Right lobe of liver (tissue), 6 donors: ENCODE results near the gene LTBP1. TPM values are rescaled to one million over a fixed set of nuclear protein-coding genes. Genes with fewer than 3 reads are reported as not detected.

Source experiments
- ATAC-seq, 4 donors: fragments of 200-7000 bp; cut with Tn5 transposase; one replicate each; pipeline ENCODE4 v1.9.1; 2020; ENCODE audit warnings: mild to moderate bottlenecking in 4 of 4, moderate library complexity in 4 of 4
- DNase-seq, 3 donors: peaks; one replicate each; pipeline ENCODE4 v3.0.0-alpha.2; 2020
- H3K27ac ChIP-seq, 3 donors: fragments of 200-600 bp; one replicate each; pipeline ENCODE4 v1.8.0; 2022
- H3K27me3 ChIP-seq, 2 donors: fragments of 200-600 bp; one replicate each; pipeline ENCODE4 v1.8.0; 2022
- H3K36me3 ChIP-seq, 4 donors: fragments of 200-600 bp; sonication (generic) in 1 of 4; one replicate each; pipeline versions ENCODE4 v1.5.1 to v1.8.0; 2017 to 2022; ENCODE audit warnings: control low read depth in 1 of 4
- H3K4me1 ChIP-seq, 4 donors: fragments of 200-600 bp; sonication (generic) in 1 of 4; one replicate each; pipeline versions ENCODE4 v1.5.1 to v1.8.0; 2017 to 2022; ENCODE audit warnings: control low read depth in 1 of 4
- H3K4me3 ChIP-seq, 3 donors: fragments of 200-600 bp; one replicate each; pipeline ENCODE4 v1.8.0; 2022
- H3K9me3 ChIP-seq, 4 donors: fragments of 200-600 bp; sonication (generic) in 1 of 4; one replicate each; pipeline versions ENCODE4 v1.5.1 to v1.8.0; 2017 to 2022; ENCODE audit warnings: control low read depth in 1 of 4
- POLR2A ChIP-seq: fragments of 450-650 bp; IDR thresholded peaks from one replicate; pipeline ENCODE4 v1.6.1; 2017; ENCODE audit warnings: antibody characterized with exemption, mild to moderate bottlenecking
- WGBS: methylation state at CpG from one replicate; pipeline ENCODE4 v1.1.6; 2018; ENCODE audit warnings: low coverage, low lambda C conversion rate; ENCODE audit not compliant: insufficient coverage; ENCODE audit errors: missing lambda C conversion rate; 5-methylcytosine and 5-hydroxymethylcytosine counted together
- intact Hi-C, 2 donors: fragments of 100-400 bp; cut with DNase I; formaldehyde crosslinking; loops; one replicate each; pipeline versions ENCODE4 v1.11.2 to v1.14.1; 2022
- total RNA-seq, 6 experiments: library from RNA; depleted of rRNA in 2 of 6; stranded (reverse); fragments of >200 nt in 2 of 6; fragmentation: NEBNext Ultra II Directional in 3 of 6; extraction: Animal tissue kit (Norgen Biotek cat#: 25700) in 3 of 6; gene quantifications; one replicate each; pipeline versions ENCODE4 v1.1.0 to v1.2.4, GENCODE V29; 2016 to 2023
- TF ChIP-seq, protein P1 (sequence below), 4 donors: fragments of 200-600 bp in 3 of 4; fragments of 450-650 bp in 1 of 4; IDR thresholded peaks; one replicate each; pipeline versions ENCODE4 v1.5.1 to v1.8.0; 2016 to 2022; ENCODE audit warnings: antibody characterized with exemption in 4 of 4, mild to moderate bottlenecking in 2 of 4
- donor health status: DM: no; HTN: yes; CAD: no.
- donor health status: DM: no; HTN: no; CAD: no.
- donor health status: DM: no; HTN: no; CAD: no.
- donor health status: DM: no; HTN: yes; CAD: no.
- donor health status: DM: no; HTN: yes; CAD: no.

Gene LTBP1
- total RNA-seq, 6 experiments from 2014 or later: 5.4 to 14.2 (median 9.1) TPM

DNA sequence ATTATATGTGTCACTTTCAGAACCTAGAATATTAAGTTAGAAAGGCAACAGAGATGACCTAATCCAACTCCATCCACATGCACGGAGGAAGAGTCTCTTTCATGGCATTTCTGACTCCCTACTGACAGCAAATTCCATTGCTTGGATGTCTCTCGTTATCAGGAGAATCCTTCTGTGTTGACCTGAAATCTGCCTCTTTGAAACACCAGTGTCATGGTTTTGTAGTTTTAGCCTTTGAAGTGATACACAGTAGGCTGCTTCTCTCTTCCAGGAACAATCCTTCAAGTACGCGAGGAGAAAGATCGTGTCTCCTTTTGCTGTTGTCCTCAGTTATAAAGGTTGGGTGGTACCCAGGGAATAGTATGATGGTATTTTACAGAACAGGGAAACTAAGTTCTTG is 327.8 kb downstream of the LTBP1 start:
- DNase-seq (no peak), ATAC-seq (no peak)
- Histone ChIP-seq H3K27me3 (no peaks in the 10 kb centered on the region), H3K36me3 (no peaks in the 10 kb centered on the region), H3K4me3 (no peak overlapping the region), H3K9me3 (no peaks in the 10 kb centered on the region), H3K27ac (no peak overlapping the region), H3K4me1 (no peaks in the 10 kb centered on the region)
- TF ChIP-seq, protein P1, sequence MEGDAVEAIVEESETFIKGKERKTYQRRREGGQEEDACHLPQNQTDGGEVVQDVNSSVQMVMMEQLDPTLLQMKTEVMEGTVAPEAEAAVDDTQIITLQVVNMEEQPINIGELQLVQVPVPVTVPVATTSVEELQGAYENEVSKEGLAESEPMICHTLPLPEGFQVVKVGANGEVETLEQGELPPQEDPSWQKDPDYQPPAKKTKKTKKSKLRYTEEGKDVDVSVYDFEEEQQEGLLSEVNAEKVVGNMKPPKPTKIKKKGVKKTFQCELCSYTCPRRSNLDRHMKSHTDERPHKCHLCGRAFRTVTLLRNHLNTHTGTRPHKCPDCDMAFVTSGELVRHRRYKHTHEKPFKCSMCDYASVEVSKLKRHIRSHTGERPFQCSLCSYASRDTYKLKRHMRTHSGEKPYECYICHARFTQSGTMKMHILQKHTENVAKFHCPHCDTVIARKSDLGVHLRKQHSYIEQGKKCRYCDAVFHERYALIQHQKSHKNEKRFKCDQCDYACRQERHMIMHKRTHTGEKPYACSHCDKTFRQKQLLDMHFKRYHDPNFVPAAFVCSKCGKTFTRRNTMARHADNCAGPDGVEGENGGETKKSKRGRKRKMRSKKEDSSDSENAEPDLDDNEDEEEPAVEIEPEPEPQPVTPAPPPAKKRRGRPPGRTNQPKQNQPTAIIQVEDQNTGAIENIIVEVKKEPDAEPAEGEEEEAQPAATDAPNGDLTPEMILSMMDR (IDR thresholded peaks at IDR 0.05): no peak
- TF ChIP-seq POLR2A: no peak
- intact Hi-C loops: no loop called here
- 94% methylated on average over 5 of the region's 5 CpGs for WGBS

DNA sequence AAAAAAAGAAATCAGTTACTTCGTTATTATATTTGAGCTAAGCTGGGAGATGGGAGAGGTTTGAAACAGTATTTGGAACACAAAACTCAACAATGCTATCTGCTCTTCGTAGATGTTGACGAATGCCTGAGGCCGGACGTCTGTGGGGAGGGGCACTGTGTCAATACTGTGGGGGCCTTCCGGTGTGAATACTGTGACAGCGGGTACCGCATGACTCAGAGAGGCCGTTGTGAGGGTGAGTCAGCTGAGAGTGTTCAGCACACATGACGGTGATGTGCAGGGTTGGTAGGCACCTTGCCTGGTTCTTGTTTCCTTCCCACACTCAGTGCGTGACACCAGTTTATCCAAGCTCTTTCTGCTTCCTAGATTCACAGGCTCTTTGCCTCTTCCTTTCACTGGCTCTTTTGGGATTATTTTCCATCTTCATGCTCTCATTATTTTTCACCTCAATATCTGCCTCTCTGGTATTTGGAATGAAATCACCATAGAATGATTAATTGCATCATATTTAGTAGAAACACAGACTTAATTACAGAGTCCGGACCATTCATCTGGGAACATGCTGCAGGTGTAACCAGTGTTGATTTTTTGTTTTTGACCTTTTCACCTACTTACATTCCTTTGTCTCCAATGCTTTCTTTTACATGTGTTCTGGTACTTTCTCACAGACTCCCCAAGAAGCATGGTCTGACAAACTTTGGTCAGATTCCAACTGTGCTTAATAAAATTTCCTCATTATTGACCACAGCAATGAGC is 329.1 kb downstream of the LTBP1 start:
- WGBS: 79% methylated on average over 7 of the region's 12 CpGs
- Histone ChIP-seq H3K4me1 (no peaks in the 10 kb centered on the region), H3K9me3 (no peaks in the 10 kb centered on the region), H3K27ac (no peak overlapping the region), H3K4me3 (no peak overlapping the region), H3K27me3 (no peaks in the 10 kb centered on the region), H3K36me3 (no peaks in the 10 kb centered on the region)
- DNase-seq (no peak), ATAC-seq (peak in 2 of 4 donors; percentile 40 to 71)
- intact Hi-C loops: no loop called here
- TF ChIP-seq, protein P1 (IDR thresholded peaks at IDR 0.05): no peak
- no peak for TF ChIP-seq POLR2A

DNA sequence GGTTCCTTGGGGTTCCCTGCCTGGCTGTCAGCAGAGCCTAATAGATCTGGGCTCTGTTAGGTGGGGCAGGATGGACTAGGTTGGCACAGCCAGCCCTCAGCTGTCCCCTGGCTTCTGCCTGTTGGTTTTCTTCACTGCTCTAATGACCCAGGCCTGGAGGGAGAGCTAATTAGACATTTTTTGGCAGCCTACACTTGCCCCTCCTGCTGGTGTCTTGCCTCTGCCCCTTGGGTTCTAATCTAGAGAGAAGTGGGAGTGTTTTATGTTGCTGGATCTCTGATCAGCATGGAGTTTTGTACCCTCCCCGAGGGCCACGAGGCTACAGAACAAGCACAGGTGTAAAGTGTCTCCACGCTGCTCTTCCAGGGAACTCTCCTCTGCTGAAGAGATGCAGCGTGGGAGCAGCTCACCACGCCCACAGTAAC is 330.3 kb downstream of the LTBP1 start:
- no peak for ATAC-seq
- intact Hi-C loops: no loop called here
- no peaks in the 10 kb centered on the region for H3K36me3 ChIP-seq
- H3K27ac ChIP-seq: no peak overlapping the region
- 60% methylated on average over 1 of the region's 5 CpGs for WGBS
- no peaks in the 10 kb centered on the region for H3K27me3 ChIP-seq
- H3K9me3 ChIP-seq: no peaks in the 10 kb centered on the region
- no peaks in the 10 kb centered on the region for H3K4me1 ChIP-seq
- no peak for TF ChIP-seq POLR2A
- TF ChIP-seq, protein P1 (IDR thresholded peaks at IDR 0.05): no peak
- DNase-seq: no peak
- no peak overlapping the region for H3K4me3 ChIP-seq

DNA sequence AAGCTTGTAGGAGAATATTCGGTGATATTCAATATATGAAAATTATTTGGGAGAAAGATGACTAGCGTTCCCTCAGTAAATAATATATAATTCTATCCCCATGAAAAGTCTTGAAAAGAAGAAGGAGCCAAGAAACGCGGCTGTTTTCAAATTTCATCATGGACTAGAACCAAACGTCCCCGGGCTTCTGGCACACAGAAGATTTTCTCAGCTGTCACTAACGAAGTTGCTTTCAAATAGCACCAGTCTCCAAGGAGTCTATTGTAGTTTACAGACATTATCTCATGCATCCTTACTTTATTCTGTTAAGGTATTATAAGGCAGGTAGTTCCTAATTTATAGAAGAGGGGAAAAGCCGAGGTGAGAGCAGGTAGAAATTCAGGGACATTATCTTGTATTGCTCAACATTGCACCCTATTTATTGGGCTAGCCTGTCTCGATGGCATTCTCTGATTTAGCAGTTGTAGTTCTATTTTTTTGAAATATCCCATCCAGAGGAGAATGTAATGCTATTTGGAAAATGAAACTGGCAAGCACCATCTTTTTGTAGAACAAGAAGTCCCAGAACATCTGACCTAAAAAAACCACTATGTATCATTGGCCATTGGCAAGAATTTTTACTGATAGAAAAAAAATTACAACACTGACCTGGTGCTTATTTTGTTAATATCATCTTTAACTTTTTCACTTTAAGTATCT is 331.6 kb downstream of the LTBP1 start:
- H3K27ac ChIP-seq: no peak overlapping the region
- no peaks in the 10 kb centered on the region for H3K4me1 ChIP-seq
- no peaks in the 10 kb centered on the region for H3K27me3 ChIP-seq
- no peak for TF ChIP-seq POLR2A
- TF ChIP-seq, protein P1 (IDR thresholded peaks at IDR 0.05): no peak
- WGBS: 75% methylated on average over 9 of the region's 9 CpGs
- no peaks in the 10 kb centered on the region for H3K9me3 ChIP-seq
- no peak for ATAC-seq
- H3K4me3 ChIP-seq: no peak overlapping the region
- no peaks in the 10 kb centered on the region for H3K36me3 ChIP-seq
- no peak for DNase-seq
- intact Hi-C loops: no loop called here
